Measurements from ENCODE around the gene AIFM2. TPM values are rescaled to one million over a fixed set of nuclear protein-coding genes. Genes with fewer than 3 reads are reported as not detected.
A peak's percentile ranks its signal among the peaks of the same experiment; 100 is the strongest.

AIFM2 gene
- total and polyA plus RNA-seq, 2 of the 13 experiments (the other 11 are each of a cell fraction or from before 2014, with no cell fraction given) = 20.3 to 29.5 TPM

DNA sequence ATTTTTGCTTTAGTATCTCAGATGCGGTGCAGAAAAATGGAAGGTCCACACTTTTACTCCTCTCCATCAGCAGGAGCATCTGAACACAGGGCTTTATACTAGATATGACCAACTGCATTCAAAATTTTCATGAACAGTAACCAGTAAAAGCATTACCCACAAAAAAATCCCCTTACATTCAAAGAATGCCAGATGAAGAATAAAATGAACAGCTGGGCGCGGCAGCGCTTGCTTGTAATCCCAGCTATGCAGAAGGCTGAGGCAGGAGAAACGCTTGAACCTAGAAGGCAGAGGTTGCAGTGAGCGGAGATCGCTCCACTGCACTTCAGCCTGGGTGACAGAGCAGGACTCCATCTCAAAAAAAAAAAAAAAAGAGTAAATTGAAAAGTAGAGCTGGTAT, 34.6 kb upstream of the AIFM2 start:
- POLR2A ChIA-PET = interaction anchor here (5.1 kb wide), 1 partner anchor 21 kb away, joined by 84 read pairs; the partner anchor contains the start of gene TYSND1
- H4K20me1 ChIP-seq (ENCODE audit: insufficient read depth, low read length) = peaks cover 68% of the 10 kb centered on the region
- H3K36me3 ChIP-seq (replicated peaks in 1 of 2; ENCODE audit: control insufficient read depth in 1 of 2, insufficient read depth in 2 of 2, low read length in 2 of 2) = peaks cover 2 to 36% of the 10 kb centered on the region in 2 experiments; a peak in 2 of 5 replicates
- DNase-seq (ENCODE audit: low spot score) = no peak
- TF ChIP-seq, protein P1, sequence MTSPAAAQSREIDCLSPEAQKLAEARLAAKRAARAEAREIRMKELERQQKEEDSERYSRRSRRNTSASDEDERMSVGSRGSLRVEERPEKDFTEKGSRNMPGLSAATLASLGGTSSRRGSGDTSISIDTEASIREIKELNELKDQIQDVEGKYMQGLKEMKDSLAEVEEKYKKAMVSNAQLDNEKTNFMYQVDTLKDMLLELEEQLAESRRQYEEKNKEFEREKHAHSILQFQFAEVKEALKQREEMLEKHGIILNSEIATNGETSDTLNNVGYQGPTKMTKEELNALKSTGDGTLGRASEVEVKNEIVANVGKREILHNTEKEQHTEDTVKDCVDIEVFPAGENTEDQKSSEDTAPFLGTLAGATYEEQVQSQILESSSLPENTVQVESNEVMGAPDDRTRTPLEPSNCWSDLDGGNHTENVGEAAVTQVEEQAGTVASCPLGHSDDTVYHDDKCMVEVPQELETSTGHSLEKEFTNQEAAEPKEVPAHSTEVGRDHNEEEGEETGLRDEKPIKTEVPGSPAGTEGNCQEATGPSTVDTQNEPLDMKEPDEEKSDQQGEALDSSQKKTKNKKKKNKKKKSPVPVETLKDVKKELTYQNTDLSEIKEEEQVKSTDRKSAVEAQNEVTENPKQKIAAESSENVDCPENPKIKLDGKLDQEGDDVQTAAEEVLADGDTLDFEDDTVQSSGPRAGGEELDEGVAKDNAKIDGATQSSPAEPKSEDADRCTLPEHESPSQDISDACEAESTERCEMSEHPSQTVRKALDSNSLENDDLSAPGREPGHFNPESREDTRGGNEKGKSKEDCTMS (CRISPR knock-in tag; conservative IDR thresholded peaks at IDR 0.05) = no peak
- TF ChIP-seq KDM1A (CRISPR knock-in tag; IDR thresholded peaks at IDR 0.05) = no peak
- no peak for TF ChIP-seq ZNF878 (CRISPR knock-in tag; IDR thresholded peaks at IDR 0.05)
- no peak for TF ChIP-seq ATRX (CRISPR knock-in tag; IDR thresholded peaks at IDR 0.05; ENCODE audit: borderline replicate concordance)
- no peak for TF ChIP-seq SATB2 (CRISPR knock-in tag; IDR thresholded peaks at IDR 0.05)
- TF ChIP-seq SMYD3 (CRISPR knock-in tag; IDR thresholded peaks at IDR 0.05) = no peak
- no peak for ATAC-seq
- FAIRE-seq = no peak
- H3K4me3 ChIP-seq (replicated peaks in 1 of 3; ENCODE audit: insufficient read depth in 1 of 3, low read depth in 2 of 3, low read length in 3 of 3) = no peak overlapping the region
- no peaks in the 10 kb centered on the region for H3K9me3 ChIP-seq (ENCODE audit: low read length)
- CTCF ChIA-PET (ENCODE audit: low intra/inter-chr PET ratio, low total read pairs) = no interaction called here
- H3K4me1 ChIP-seq (ENCODE audit: insufficient read depth, low read length) = peaks cover 80% of the 10 kb centered on the region
- WGBS (ENCODE audit: low lambda C conversion rate) = 95% methylated on average over 7 of the region's 7 CpGs
- no peak overlapping the region for H3K9ac ChIP-seq (ENCODE audit: insufficient read depth, low read depth, low read length)
- no peak overlapping the region for H2AFZ ChIP-seq (ENCODE audit: low read length)
- H3K79me2 ChIP-seq (ENCODE audit: insufficient read depth, low read length) = peaks cover 75% of the 10 kb centered on the region
- no peak overlapping the region for H3K4me2 ChIP-seq (ENCODE audit: low read depth, low read length)
- in situ Hi-C loops (cut with HindIII; ENCODE audit: extremely low pct_ligation_motif_present, low pct_unique_long_range_greater_than_20kb) = no loop called here
- no TSS peak for BruUV-seq (replicated peaks)
- H3K27ac ChIP-seq (ENCODE audit: extremely low read length, insufficient read depth, low read length) = no peak overlapping the region
- intact Hi-C loops (cut with micrococcal nuclease; ENCODE audit: unreplicated experiment) = no loop called here
- H3K27me3 ChIP-seq (ENCODE audit: control insufficient read depth in 1 of 2, insufficient read depth in 2 of 2, low read length in 2 of 2) = no peaks in the 10 kb centered on the region; a peak in 1 of 5 replicates

DNA sequence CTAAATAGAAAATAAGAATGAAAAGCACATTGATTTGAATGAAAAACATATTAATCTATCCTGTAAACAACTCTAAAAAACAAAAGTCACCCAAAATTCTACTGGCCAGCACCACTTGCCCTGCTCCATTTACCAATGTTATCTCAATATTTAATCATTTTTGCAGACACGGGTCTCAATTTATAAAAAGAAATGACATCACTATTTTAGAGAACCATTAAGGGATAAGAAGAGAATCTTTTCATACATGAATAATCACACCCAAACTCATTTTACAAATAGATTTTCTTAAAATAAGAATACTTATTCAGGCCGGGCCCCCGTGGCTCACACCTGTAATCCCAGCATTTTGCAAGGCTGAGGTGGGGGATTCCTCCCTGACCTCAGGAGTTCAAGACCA, 33.8 kb upstream of the AIFM2 start:
- in situ Hi-C loops (cut with HindIII; ENCODE audit: extremely low pct_ligation_motif_present, low pct_unique_long_range_greater_than_20kb) = no loop called here
- H2AFZ ChIP-seq (ENCODE audit: low read length) = no peak overlapping the region
- peaks cover 81% of the 10 kb centered on the region for H3K4me1 ChIP-seq (ENCODE audit: insufficient read depth, low read length)
- no peaks in the 10 kb centered on the region for H3K9me3 ChIP-seq (ENCODE audit: low read length)
- TF ChIP-seq ATF7 (IDR thresholded peaks at IDR 0.05) (peak; percentile 78), ATF7 (CRISPR knock-in tag; IDR thresholded peaks at IDR 0.05) (no peak), MEIS1 (CRISPR knock-in tag; IDR thresholded peaks at IDR 0.05; ENCODE audit: borderline replicate concordance) (no peak)
- peaks cover 83% of the 10 kb centered on the region for H3K79me2 ChIP-seq (ENCODE audit: insufficient read depth, low read length)
- no peak overlapping the region for H3K27ac ChIP-seq (ENCODE audit: extremely low read length, insufficient read depth, low read length)
- 93% methylated on average over 3 of the region's 3 CpGs for WGBS (ENCODE audit: low lambda C conversion rate)
- peaks cover 2 to 43% of the 10 kb centered on the region in 2 experiments; a peak in 4 of 5 replicates for H3K36me3 ChIP-seq (replicated peaks in 1 of 2; ENCODE audit: control insufficient read depth in 1 of 2, insufficient read depth in 2 of 2, low read length in 2 of 2)
- H3K27me3 ChIP-seq (ENCODE audit: control insufficient read depth in 1 of 2, insufficient read depth in 2 of 2, low read length in 2 of 2) = no peaks in the 10 kb centered on the region; a peak in 1 of 5 replicates
- POLR2A ChIA-PET = interaction anchor here (5.1 kb wide), 1 partner anchor 20 kb away, joined by 84 read pairs; the partner anchor contains the start of gene TYSND1
- no peak overlapping the region for H3K4me3 ChIP-seq (replicated peaks in 1 of 3; ENCODE audit: insufficient read depth in 1 of 3, low read depth in 2 of 3, low read length in 3 of 3)
- no peak overlapping the region for H3K4me2 ChIP-seq (ENCODE audit: low read depth, low read length)
- ATAC-seq (no peak), DNase-seq (ENCODE audit: low spot score) (no peak), FAIRE-seq (no peak)
- CTCF ChIA-PET (ENCODE audit: low intra/inter-chr PET ratio, low total read pairs) = no interaction called here
- H4K20me1 ChIP-seq (ENCODE audit: insufficient read depth, low read length) = peaks cover 76% of the 10 kb centered on the region
- no peak overlapping the region for H3K9ac ChIP-seq (ENCODE audit: insufficient read depth, low read depth, low read length)
- intact Hi-C loops (cut with micrococcal nuclease; ENCODE audit: unreplicated experiment) = no loop called here
- BruUV-seq (replicated peaks) = no TSS peak

All from HepG2 (cell line).